ENCODE results near the gene TNS1. TPM values are rescaled to one million over a fixed set of nuclear protein-coding genes. Genes with fewer than 3 reads are reported as not detected.

The TNS1 gene
- total RNA-seq, 2 donors from 2014 or later: 20.6 to 164 TPM

DNA sequence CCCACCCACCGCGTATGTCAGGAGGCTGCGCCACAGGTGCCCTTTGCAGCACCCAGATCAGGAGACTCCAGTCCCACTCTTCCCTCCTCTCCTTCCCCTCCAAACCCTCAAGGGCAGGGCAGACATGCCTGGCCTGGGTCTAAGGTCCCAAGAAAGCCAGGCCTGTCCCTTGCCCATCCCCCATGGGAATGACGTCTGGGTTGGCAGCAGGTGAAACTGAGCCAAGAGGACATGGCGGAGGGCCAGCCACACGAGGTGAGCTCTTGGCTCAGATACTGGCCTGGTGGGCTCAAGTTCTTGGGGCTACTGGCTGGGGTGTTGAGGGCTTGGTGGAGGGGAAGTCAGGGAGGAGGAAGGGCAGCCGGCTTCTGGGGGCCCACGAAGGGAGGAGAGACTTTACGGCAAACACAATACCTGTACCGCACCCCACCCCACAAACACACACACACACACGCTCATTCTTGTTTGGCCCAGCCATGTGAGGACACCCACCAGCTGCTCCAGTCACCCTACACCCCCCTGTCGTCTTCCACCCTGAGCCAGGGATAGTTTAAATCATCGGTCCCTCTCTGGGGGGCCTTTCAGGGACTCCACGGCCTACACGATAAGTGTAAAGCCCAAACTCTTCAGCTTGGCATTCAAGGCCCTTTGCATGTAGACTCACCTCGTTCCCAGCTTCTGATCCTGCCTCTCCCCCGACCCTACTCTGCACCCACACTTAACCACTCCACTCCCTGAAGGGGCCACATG is 24.1 kb upstream of the TNS1 start:
- H3K4me1 ChIP-seq: no peaks in the 10 kb centered on the region
- no peak overlapping the region for H3K9ac ChIP-seq (ENCODE audit: low read depth in 2 of 2, low read length in 2 of 2)
- H3K36me3 ChIP-seq: no peaks in the 10 kb centered on the region
- intact Hi-C loops (cut with DNase I): no loop called here
- H3K9me3 ChIP-seq: no peaks in the 10 kb centered on the region
- no peak overlapping the region for H3K27ac ChIP-seq
- DNase-seq: no peak
- no peaks in the 10 kb centered on the region for H3K27me3 ChIP-seq
- no peak overlapping the region for H3K4me3 ChIP-seq
- TF ChIP-seq, protein P1, sequence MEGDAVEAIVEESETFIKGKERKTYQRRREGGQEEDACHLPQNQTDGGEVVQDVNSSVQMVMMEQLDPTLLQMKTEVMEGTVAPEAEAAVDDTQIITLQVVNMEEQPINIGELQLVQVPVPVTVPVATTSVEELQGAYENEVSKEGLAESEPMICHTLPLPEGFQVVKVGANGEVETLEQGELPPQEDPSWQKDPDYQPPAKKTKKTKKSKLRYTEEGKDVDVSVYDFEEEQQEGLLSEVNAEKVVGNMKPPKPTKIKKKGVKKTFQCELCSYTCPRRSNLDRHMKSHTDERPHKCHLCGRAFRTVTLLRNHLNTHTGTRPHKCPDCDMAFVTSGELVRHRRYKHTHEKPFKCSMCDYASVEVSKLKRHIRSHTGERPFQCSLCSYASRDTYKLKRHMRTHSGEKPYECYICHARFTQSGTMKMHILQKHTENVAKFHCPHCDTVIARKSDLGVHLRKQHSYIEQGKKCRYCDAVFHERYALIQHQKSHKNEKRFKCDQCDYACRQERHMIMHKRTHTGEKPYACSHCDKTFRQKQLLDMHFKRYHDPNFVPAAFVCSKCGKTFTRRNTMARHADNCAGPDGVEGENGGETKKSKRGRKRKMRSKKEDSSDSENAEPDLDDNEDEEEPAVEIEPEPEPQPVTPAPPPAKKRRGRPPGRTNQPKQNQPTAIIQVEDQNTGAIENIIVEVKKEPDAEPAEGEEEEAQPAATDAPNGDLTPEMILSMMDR (IDR thresholded peaks at IDR 0.05): no peak

DNA sequence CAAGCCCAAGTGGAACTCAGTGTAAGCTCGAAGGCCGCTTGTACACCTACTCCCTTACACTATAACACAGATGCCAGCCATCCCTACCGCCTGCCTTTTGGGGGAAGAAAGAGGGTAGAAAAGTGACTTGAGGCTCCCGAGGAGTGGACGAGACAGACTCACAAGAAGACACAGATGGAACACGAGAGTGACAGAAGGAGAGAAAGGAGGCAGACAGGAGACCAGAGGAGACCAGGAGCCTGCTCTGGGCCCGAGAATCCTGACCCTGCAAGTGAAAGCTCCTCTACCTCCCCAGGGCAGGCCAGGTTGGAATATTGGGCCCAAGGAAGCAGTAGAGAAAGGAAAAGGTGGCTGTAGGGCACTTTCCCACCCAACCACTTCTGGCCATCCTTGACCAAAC is 23.4 kb upstream of the TNS1 start:
- no peak overlapping the region for H3K27ac ChIP-seq

DNA sequence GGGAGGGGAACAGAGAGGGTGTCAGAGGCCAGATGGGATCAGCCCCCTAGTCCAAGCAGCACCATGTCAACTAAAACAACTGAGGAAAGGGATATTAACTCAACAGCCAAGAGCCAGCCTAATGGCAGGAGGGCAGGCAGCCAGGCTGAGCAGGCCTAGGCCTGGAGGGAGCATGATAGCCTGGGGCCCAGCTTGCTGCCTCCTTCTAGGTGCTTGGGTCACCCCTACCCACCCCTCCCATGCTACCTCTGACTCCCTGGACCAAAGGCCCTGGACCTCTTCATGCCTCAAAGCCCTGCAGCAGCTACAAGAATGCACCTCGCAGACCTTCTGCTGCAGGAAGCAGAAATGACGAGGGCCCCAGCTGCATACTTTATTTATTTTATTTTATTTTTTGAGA is 22.1 kb upstream of the TNS1 start:
- no peak overlapping the region for H3K9ac ChIP-seq (ENCODE audit: low read depth in 2 of 2, low read length in 2 of 2)
- no peaks in the 10 kb centered on the region for H3K4me1 ChIP-seq
- no peaks in the 10 kb centered on the region for H3K27me3 ChIP-seq
- no peak overlapping the region for H3K27ac ChIP-seq
- no peaks in the 10 kb centered on the region for H3K9me3 ChIP-seq
- intact Hi-C loops (cut with DNase I): no loop called here
- H3K4me3 ChIP-seq: no peak overlapping the region
- DNase-seq: no peak
- TF ChIP-seq, protein P1 (IDR thresholded peaks at IDR 0.05): no peak
- H3K36me3 ChIP-seq: no peaks in the 10 kb centered on the region

More for the DNA sequence above, 23.4 kb upstream of the TNS1 start:
- Histone ChIP-seq H3K27me3 (no peaks in the 10 kb centered on the region), H3K4me1 (no peaks in the 10 kb centered on the region), H3K9ac (ENCODE audit: low read depth in 2 of 2, low read length in 2 of 2) (no peak overlapping the region), H3K9me3 (no peaks in the 10 kb centered on the region), H3K4me3 (no peak overlapping the region), H3K36me3 (no peaks in the 10 kb centered on the region)
- TF ChIP-seq, protein P1 (IDR thresholded peaks at IDR 0.05): no peak
- DNase-seq: no peak
- intact Hi-C loops (cut with DNase I): no loop called here

DNA sequence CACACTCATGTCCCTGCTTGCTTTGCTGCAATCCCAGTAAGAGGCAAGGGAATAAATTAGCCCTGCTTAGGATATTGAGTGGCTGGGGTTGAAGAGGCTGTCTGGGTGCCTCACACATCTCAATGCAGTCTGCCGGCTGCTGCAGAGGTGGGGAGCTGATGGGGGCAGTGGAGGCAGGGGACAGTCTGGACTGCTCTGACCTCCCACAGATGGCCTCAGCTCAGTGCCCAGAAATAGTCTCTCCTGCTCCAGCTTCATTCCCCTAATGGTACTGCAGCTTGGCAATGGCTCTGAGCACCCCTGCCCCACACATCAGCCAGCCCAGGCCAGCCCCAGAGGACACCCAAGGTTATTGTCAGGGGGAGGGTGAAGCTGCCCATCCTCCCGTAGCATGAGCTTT is 21.5 kb upstream of the TNS1 start:
- DNase-seq: no peak
- Histone ChIP-seq H3K4me3 (no peak overlapping the region), H3K9me3 (no peaks in the 10 kb centered on the region), H3K27me3 (no peaks in the 10 kb centered on the region), H3K36me3 (no peaks in the 10 kb centered on the region), H3K27ac (no peak overlapping the region), H3K9ac (ENCODE audit: low read depth in 2 of 2, low read length in 2 of 2) (no peak overlapping the region), H3K4me1 (no peaks in the 10 kb centered on the region)
- TF ChIP-seq, protein P1 (IDR thresholded peaks at IDR 0.05): no peak
- intact Hi-C loops (cut with DNase I): no loop called here

DNA sequence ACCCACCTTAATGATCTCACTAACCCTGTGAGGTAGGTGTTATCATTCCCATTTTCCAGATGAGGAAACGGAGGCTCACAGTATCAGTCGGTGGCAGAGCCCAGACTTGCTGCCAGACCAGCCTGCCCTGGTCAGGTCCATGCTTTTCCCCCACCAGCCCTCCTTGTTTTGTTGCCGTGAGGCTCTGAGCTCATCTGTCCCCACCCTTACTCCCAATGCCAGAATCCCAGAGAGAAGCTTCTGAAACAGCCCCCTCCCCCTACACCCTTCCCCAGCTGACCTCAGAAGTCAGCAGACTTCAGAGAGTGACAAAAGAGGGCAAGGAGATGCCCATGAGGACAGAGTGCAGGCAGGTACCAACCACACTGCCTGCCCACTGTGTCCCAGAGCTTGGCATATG is 20.8 kb upstream of the TNS1 start:
- H3K4me3 ChIP-seq: no peak overlapping the region
- H3K27me3 ChIP-seq: no peaks in the 10 kb centered on the region
- H3K36me3 ChIP-seq: no peaks in the 10 kb centered on the region
- TF ChIP-seq, protein P1 (IDR thresholded peaks at IDR 0.05): no peak
- DNase-seq: no peak
- H3K4me1 ChIP-seq: no peaks in the 10 kb centered on the region
- no peak overlapping the region for H3K9ac ChIP-seq (ENCODE audit: low read depth in 2 of 2, low read length in 2 of 2)
- no peaks in the 10 kb centered on the region for H3K9me3 ChIP-seq
- no peak overlapping the region for H3K27ac ChIP-seq
- intact Hi-C loops (cut with DNase I): no loop called here

All from colonic mucosa (tissue), 4 donors.